ENCODE results near the gene CTNNA1.

DNA sequence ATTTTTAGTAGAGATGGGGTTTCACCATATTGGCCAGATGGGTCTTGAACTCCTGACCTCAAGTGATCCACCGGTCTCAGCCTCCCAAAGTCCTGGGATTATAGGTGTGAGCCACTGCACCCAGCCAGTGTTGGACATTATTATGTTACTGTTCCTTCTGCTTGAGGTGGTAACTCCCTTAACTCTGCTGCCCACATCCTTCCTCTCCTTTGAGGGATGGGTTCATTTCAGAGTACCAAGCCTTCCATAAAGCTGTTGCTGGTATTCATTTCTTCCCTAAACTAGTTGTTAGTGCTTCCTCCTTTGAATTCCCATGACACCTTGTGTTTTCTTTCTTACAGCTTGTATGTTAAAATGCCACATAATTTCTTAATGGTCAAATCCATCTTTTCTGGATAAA, 54.0 kb downstream of the CTNNA1 start:
- TF ChIP-seq ZNF165 (CRISPR knock-in tag; IDR thresholded peaks at IDR 0.05; ENCODE audit: borderline replicate concordance) (no peak), CBX3 (IDR thresholded peaks at IDR 0.05; ENCODE audit: borderline replicate concordance in 1 of 2, low read length in 2 of 2) (no peak)
- TF ChIP-seq, protein P1, sequence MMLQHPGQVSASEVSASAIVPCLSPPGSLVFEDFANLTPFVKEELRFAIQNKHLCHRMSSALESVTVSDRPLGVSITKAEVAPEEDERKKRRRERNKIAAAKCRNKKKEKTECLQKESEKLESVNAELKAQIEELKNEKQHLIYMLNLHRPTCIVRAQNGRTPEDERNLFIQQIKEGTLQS (IDR thresholded peaks at IDR 0.05): no peak
- TF ChIP-seq, protein P1 (CRISPR knock-in tag; conservative IDR thresholded peaks at IDR 0.05): no peak

Data from K562 (cell line).